MM.1S (cell line): ENCODE data around the gene NAB2.

Experiments
- DNase-seq: peaks from one replicate; pipeline ENCODE4 v3.0.0-alpha.2; 2015
- H2AFZ ChIP-seq: fragments of 300-600 bp; sonication (generic); 2 replicates; pipeline ENCODE4 v1.6.0; 2016; ENCODE audit warnings: antibody characterized with exemption, low read length
- H3F3A ChIP-seq: fragments of 300-600 bp; sonication (generic); 2 replicates; pipeline ENCODE4 v1.6.1; 2016; ENCODE audit warnings: mild to moderate bottlenecking, antibody characterized with exemption, low read length, moderate library complexity, mixed read lengths; ENCODE audit not compliant: insufficient read depth
- H3K27ac ChIP-seq: fragments of 300-600 bp; sonication (generic); 2 replicates; pipeline ENCODE4 v1.5.1; 2016; ENCODE audit warnings: mild to moderate bottlenecking, low read length
- H3K27me3 ChIP-seq: fragments of 300-600 bp; sonication (generic); replicated peaks from 2 replicates; pipeline ENCODE4 v1.6.0; 2016; ENCODE audit warnings: low read length; ENCODE audit not compliant: insufficient read depth
- H3K36me3 ChIP-seq: fragments of 300-600 bp; sonication (generic); replicated peaks from 2 replicates; pipeline ENCODE4 v1.6.1; 2016; ENCODE audit warnings: mild to moderate bottlenecking, low read length, mixed read lengths; ENCODE audit not compliant: insufficient read depth
- H3K4me1 ChIP-seq: fragments of 300-600 bp; sonication (generic); 2 replicates; pipeline ENCODE4 v1.6.1; 2016; ENCODE audit warnings: low read length, mixed read lengths
- H3K4me2 ChIP-seq: fragments of 300-600 bp; sonication (generic); 2 replicates; pipeline ENCODE4 v1.6.0; 2016; ENCODE audit warnings: low read depth, low read length
- H3K4me3 ChIP-seq: fragments of 300-600 bp; sonication (generic); 2 replicates; pipeline ENCODE4 v1.5.1; 2016; ENCODE audit warnings: low read length, mixed read lengths
- H3K79me2 ChIP-seq: fragments of 300-600 bp; sonication (generic); 2 replicates; pipeline ENCODE4 v1.6.1; 2016; ENCODE audit warnings: mixed run types, low read length, mixed read lengths
- H3K9ac ChIP-seq: fragments of 300-600 bp; sonication (generic); 2 replicates; pipeline ENCODE4 v1.6.1; 2016; ENCODE audit warnings: low read length, mixed read lengths
- H3K9me2 ChIP-seq: fragments of 300-600 bp; sonication (generic); replicated peaks from 2 replicates; pipeline ENCODE4 v1.6.1; 2016; ENCODE audit warnings: mild to moderate bottlenecking, low read length, mixed read lengths; ENCODE audit not compliant: insufficient read depth
- H3K9me3 ChIP-seq: fragments of 300-600 bp; sonication (generic); replicated peaks from 2 replicates; pipeline ENCODE4 v1.6.1; 2016; ENCODE audit warnings: mild to moderate bottlenecking, low read length, mixed read lengths; ENCODE audit not compliant: insufficient read depth
- H4K20me1 ChIP-seq: fragments of 300-600 bp; sonication (generic); 2 replicates; pipeline ENCODE4 v1.6.1; 2016; ENCODE audit warnings: mild to moderate bottlenecking, low read length, moderate library complexity, mixed read lengths; ENCODE audit not compliant: insufficient read depth
- CTCF ChIP-seq: fragments of 300-600 bp; sonication (generic); IDR thresholded peaks from 2 replicates; pipeline ENCODE4 v1.5.1; 2016; ENCODE audit warnings: antibody characterized with exemption, low read length, mixed read lengths
- EZH2 ChIP-seq: fragments of 300-600 bp; sonication (generic); optimal IDR thresholded peaks from 2 replicates; pipeline ENCODE3; 2017; ENCODE audit warnings: low read depth, mild to moderate bottlenecking, antibody characterized with exemption, low read length, mixed read lengths
- EZH2phosphoT487 ChIP-seq: fragments of 300-600 bp; sonication (generic); IDR thresholded peaks from 2 replicates; pipeline ENCODE4 v1.6.1; 2018; ENCODE audit warnings: antibody characterized with exemption, low read length

The NAB2 gene

GRCh38 chr12:57057067-57057751 is 31.7 kb upstream of the NAB2 start:
- Histone ChIP-seq H2AFZ (no peak overlapping the region), H3F3A (no peaks in the 10 kb centered on the region), H3K9me3 (no peaks in the 10 kb centered on the region), H3K27me3 (no peaks in the 10 kb centered on the region), H3K4me1 (no peaks in the 10 kb centered on the region; the same call in 1 of the 2 replicates), H3K9ac (no peak overlapping the region), H3K9me2 (no peaks in the 10 kb centered on the region), H3K79me2 (no peaks in the 10 kb centered on the region), H3K36me3 (peaks cover 12% of the 10 kb centered on the region), H3K4me3 (no peak overlapping the region), H3K4me2 (no peak overlapping the region), H3K27ac (no peak overlapping the region), H4K20me1 (no peaks in the 10 kb centered on the region)
- TF ChIP-seq CTCF (no peak), EZH2phosphoT487 (no peak), EZH2 (no peak)
- no peak for DNase-seq

- no peak overlapping the region for H3K4me2 ChIP-seq
- DNase-seq, result no peak
- no peak overlapping the region for H3K4me3 ChIP-seq
- H4K20me1 ChIP-seq, result no peaks in the 10 kb centered on the region
- 0 out of 2 replicates have a peak, but pooled peaks cover 6% of the 10 kb centered on the region for H3F3A ChIP-seq
- TF ChIP-seq CTCF (no peak), EZH2 (no peak)
- no peaks in the 10 kb centered on the region for H3K9me2 ChIP-seq
- H3K36me3 ChIP-seq, result peaks cover 12% of the 10 kb centered on the region
- no peaks in the 10 kb centered on the region for H3K27me3 ChIP-seq
- no peak overlapping the region for H3K9ac ChIP-seq
- H3K27ac ChIP-seq, result no peak overlapping the region
- H2AFZ ChIP-seq, result no peak overlapping the region
- H3K4me1 ChIP-seq, result no peaks in the 10 kb centered on the region; the same call in 1 of the 2 replicates
- H3K9me3 ChIP-seq, result no peaks in the 10 kb centered on the region
- H3K79me2 ChIP-seq, result no peaks in the 10 kb centered on the region
Observed at GRCh38 chr12:57058454-57058853, 30.5 kb upstream of the NAB2 start.

GRCh38 chr12:57063991-57064685 is 24.8 kb upstream of the NAB2 start:
- no peaks in the 10 kb centered on the region for H3K9me2 ChIP-seq
- H3K36me3 ChIP-seq, result peaks cover 12% of the 10 kb centered on the region
- peak overlapping the region; percentile 67 for H3K4me2 ChIP-seq
- peak; percentile 71 for DNase-seq
- H3K4me3 ChIP-seq, result peak overlapping the region; percentile 49
- no peaks in the 10 kb centered on the region for H4K20me1 ChIP-seq
- peaks cover 27% of the 10 kb centered on the region for H3F3A ChIP-seq
- H3K9ac ChIP-seq, result peak overlapping the region; percentile 32; the same call in 1 of the 2 replicates
- TF ChIP-seq CTCF (no peak), EZH2 (no peak), EZH2phosphoT487 (no peak)
- no peaks in the 10 kb centered on the region for H3K9me3 ChIP-seq
- H3K27ac ChIP-seq, result peak overlapping the region; percentile 59
- H3K4me1 ChIP-seq, result peaks cover 10% of the 10 kb centered on the region
- H3K79me2 ChIP-seq, result no peaks in the 10 kb centered on the region; the same call in 1 of the 2 replicates
- peak overlapping the region; percentile 12; the same call in 1 of the 2 replicates for H2AFZ ChIP-seq
- H3K27me3 ChIP-seq, result no peaks in the 10 kb centered on the region
